Erythroblast (primary cell): ENCODE results near the gene APBB2.

Source experiments
- GATA1 ChIP-seq: IDR thresholded peaks from 2 replicates; pipeline ENCODE4 v1.6.1; 2011; ENCODE audit warnings: low read depth, mild to moderate bottlenecking, control low read depth, low read length, moderate library complexity
- POLR2A ChIP-seq: IDR thresholded peaks from 2 replicates; pipeline ENCODE4 v1.6.1; 2011; ENCODE audit warnings: mild to moderate bottlenecking, low read length

DNA sequence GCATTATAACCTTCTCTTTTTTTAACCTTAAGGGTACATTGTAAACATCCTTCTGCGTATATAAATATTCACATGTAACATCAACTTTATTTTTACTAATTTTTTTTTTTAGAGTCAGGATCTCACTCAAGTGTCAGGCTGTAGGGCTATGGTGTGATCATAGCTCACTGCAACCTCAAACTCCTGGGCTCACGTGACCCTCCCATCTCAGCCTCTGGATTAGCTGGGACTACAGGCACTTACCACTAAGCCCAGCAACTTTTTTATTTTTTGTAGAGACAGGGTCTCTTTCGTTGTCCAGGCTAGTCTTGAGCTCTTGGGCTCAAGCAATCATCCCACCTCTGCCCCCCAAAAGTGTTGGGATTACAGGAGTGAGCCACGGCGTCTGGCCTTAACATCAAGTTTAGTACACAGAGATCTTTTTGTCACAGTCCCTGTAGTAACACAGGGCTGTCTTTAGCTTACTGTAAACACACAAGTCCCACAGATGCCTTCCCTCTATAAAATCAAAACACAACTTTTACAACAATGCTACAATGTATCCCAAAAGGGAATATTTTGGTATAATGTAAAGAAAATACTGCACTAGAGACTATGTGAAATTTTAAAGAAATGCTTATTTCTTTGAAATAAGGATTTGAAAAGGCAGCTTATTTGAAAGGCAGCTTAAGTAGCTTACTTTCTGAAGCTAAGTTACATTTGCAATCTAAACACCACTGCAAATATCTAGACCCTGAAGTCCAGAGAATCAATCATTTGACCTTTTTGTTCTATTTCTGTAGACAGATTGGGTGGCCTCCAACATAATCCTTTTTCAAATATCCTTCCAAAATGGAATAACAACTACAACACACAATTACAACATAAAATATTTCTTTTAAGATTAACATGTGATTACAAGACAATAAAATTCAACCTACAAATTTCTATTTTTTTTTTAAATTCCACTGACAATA lies 116.0 kb downstream of the APBB2 start:
- no peak for TF ChIP-seq POLR2A
- TF ChIP-seq GATA1 = no peak
